ENCODE data around the gene KLHL29.

DNA sequence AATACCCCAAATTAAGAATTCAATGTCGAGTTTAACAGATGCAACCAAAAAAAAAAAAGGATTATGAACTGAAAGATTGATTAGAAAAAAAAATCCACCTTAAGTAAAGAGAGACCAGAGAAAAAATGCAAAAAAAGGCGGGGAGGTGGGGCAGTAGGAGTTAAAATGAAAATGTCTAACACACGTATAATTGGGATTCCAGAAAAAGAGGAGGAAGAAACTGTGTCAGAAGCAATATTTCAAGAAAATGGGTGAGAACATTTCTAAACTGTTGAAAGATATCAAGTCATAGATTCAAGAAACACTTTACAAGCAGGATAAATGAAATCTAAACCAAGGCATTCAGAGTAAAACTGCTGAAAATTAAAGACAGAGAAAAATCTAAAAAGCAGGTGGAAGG is 226.9 kb downstream of the KLHL29 start:
- TF ChIP-seq, protein P1, sequence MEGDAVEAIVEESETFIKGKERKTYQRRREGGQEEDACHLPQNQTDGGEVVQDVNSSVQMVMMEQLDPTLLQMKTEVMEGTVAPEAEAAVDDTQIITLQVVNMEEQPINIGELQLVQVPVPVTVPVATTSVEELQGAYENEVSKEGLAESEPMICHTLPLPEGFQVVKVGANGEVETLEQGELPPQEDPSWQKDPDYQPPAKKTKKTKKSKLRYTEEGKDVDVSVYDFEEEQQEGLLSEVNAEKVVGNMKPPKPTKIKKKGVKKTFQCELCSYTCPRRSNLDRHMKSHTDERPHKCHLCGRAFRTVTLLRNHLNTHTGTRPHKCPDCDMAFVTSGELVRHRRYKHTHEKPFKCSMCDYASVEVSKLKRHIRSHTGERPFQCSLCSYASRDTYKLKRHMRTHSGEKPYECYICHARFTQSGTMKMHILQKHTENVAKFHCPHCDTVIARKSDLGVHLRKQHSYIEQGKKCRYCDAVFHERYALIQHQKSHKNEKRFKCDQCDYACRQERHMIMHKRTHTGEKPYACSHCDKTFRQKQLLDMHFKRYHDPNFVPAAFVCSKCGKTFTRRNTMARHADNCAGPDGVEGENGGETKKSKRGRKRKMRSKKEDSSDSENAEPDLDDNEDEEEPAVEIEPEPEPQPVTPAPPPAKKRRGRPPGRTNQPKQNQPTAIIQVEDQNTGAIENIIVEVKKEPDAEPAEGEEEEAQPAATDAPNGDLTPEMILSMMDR (IDR thresholded peaks at IDR 0.05; ENCODE audit: insufficient read depth, low read length): no peak
- TF ChIP-seq POLR2AphosphoS5 (IDR thresholded peaks at IDR 0.05; ENCODE audit: low read depth) (no peak), GABPA (IDR thresholded peaks at IDR 0.05; ENCODE audit: low read depth) (no peak)
- TF ChIP-seq, protein P2, sequence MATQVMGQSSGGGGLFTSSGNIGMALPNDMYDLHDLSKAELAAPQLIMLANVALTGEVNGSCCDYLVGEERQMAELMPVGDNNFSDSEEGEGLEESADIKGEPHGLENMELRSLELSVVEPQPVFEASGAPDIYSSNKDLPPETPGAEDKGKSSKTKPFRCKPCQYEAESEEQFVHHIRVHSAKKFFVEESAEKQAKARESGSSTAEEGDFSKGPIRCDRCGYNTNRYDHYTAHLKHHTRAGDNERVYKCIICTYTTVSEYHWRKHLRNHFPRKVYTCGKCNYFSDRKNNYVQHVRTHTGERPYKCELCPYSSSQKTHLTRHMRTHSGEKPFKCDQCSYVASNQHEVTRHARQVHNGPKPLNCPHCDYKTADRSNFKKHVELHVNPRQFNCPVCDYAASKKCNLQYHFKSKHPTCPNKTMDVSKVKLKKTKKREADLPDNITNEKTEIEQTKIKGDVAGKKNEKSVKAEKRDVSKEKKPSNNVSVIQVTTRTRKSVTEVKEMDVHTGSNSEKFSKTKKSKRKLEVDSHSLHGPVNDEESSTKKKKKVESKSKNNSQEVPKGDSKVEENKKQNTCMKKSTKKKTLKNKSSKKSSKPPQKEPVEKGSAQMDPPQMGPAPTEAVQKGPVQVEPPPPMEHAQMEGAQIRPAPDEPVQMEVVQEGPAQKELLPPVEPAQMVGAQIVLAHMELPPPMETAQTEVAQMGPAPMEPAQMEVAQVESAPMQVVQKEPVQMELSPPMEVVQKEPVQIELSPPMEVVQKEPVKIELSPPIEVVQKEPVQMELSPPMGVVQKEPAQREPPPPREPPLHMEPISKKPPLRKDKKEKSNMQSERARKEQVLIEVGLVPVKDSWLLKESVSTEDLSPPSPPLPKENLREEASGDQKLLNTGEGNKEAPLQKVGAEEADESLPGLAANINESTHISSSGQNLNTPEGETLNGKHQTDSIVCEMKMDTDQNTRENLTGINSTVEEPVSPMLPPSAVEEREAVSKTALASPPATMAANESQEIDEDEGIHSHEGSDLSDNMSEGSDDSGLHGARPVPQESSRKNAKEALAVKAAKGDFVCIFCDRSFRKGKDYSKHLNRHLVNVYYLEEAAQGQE (IDR thresholded peaks at IDR 0.05; ENCODE audit: insufficient replicate concordance, low read depth): no peak

Data from HL-60 (cell line).